A673 (cell line): ENCODE measurements around the gene RAVER2.

Experiments
- CTCF ChIP-seq: fragments of 300-800, 200-600 bp; sonication (generic); conservative IDR thresholded peaks from 2 replicates; pipeline ENCODE4 v1.5.1; 2017; ENCODE audit warnings: low read depth, mild to moderate bottlenecking, antibody characterized with exemption, low read length, moderate library complexity, mixed read lengths
- EZH2 ChIP-seq: fragments of 200-600 bp; sonication (generic); IDR thresholded peaks from 2 replicates; pipeline ENCODE4 v1.6.1; 2017; ENCODE audit warnings: borderline replicate concordance, low read depth, mild to moderate bottlenecking, mixed read lengths, antibody characterized with exemption, low read length; ENCODE audit not compliant: poor library complexity, severe bottlenecking

GRCh38 chr1:64878931-64879611 is 134.2 kb downstream of the RAVER2 start:
- TF ChIP-seq CTCF (no peak), EZH2 (no peak)
